Fibroblast of gingiva (primary cell): ENCODE measurements around the gene SIRPA.

Source experiments
- DNase-seq: peaks from one replicate; pipeline ENCODE4 v3.0.0-alpha.2; 2011; ENCODE audit warnings: low read depth

SIRPA gene

GRCh38 chr20:1894951-1895673, at the start of gene SIRPA:
SIRPA (plus strand) TSS chr20:1895407; CDS start chr20:1895448, 41 bp downstream.
- peak; percentile 50 for DNase-seq

- no peak for DNase-seq
Measured at GRCh38 chr20:1845701-1846100, 49.5 kb upstream of the SIRPA start.

DNA sequence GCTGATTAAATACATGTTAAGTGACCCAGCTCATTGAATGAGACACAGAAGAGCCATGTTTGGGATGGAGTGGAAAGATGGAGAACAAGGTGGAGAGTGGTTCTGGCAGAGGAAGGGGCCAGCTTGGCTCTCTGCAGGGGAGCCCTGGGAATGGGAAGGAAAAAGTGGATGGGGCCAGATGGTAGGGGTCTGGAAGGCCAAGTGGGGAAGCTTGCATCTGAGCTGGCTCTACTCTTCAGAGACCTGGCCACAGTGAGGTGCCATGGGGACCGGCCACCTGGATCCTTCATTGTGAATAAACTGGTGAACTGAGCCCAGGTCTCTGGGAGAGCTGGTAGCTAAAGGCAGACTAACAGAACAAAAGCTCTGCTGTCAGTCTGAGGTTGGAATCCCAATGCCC, 48.9 kb upstream of the SIRPA start:
- DNase-seq, result no peak

- no peak for DNase-seq
Measured at GRCh38 chr20:1846876-1847275, 48.3 kb upstream of the SIRPA start.

DNA sequence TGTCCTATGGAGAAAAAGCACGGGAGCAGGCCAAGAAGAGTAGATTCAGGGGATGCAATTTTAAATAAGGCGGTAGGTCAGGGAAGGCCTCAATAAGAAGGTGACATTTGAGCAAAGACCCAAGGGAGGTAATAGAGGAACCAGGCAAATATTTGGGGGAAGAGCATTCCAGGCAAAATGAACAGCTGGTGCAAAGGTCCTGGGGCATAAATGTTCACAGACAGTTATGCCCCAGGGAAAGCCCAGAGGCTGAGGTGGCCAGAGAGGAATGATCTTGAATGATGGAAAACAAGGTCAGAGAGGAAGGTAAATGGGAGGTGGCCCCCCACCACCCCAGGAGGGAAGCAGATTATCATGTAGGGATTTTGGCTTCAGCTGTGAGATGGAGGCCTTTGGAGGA, 47.4 kb upstream of the SIRPA start:
- no peak for DNase-seq

GRCh38 chr20:1848373-1848772, 46.8 kb upstream of the SIRPA start:
- no peak for DNase-seq

DNA sequence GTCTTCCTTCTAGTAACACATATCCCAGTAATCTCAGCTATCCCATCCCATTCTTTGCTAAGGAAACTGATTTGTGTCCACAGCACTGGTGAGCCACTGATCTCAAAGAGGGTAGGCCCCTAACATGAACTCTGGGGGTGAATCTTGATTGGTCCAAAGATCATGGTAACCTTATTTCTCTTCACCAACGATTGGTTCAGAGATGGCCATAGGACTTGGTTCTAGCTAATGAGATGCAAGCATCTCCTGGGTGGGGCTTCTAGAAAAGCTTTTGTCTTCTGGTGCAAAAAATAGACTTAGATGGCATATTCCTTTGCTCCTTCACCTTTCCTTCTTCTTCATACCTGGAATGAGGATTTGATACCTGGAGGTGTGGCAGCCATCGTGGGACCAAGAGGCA, 43.8 kb upstream of the SIRPA start:
- DNase-seq, result no peak

- DNase-seq, result no peak
Measured at GRCh38 chr20:1853473-1853872, 41.7 kb upstream of the SIRPA start.

DNA sequence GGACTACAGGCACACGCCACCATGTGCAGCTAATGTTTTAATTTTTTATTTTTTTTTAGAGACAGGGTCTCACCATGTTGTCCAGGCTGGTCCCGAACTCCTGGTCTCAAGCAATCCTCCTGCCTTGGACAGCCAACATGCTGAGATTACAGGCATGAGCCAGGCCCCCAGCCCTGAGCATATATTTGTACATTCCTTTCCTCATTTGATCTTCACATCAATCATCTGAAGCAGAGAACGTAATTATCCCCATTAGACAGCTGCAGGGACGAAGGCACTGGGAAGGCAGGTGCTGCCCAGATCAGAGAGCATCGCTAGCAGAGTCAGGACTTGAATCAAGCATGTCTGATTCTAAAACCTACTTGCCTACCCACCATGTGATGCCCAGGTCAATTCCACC, 41.0 kb upstream of the SIRPA start:
- no peak for DNase-seq

DNA sequence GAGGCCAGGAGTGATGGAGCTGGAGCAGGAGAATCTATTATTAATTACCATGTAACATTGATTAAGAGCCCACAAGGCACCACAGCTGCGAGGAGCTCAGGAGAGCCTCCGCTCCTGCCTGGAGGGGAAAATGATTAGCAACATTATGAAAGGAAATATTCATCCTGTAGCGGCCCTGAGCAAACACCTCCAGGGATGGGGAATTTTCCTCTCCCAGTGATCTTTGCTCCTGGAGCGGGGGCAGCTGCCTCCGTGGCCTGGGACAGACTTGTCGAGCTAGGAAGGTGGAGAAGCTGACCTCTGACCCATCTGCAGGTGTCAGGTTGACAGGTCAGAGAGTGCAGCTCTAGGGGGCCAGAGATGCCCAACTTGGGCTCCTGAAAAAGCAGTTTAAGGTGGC, 40.1 kb upstream of the SIRPA start:
- no peak for DNase-seq

GRCh38 chr20:1855690-1856089, 39.5 kb upstream of the SIRPA start:
- DNase-seq, result no peak

- DNase-seq, result no peak
Measured at GRCh38 chr20:1856424-1856823, 38.8 kb upstream of the SIRPA start.

GRCh38 chr20:1857466-1857865, 37.7 kb upstream of the SIRPA start:
- DNase-seq, result no peak

DNA sequence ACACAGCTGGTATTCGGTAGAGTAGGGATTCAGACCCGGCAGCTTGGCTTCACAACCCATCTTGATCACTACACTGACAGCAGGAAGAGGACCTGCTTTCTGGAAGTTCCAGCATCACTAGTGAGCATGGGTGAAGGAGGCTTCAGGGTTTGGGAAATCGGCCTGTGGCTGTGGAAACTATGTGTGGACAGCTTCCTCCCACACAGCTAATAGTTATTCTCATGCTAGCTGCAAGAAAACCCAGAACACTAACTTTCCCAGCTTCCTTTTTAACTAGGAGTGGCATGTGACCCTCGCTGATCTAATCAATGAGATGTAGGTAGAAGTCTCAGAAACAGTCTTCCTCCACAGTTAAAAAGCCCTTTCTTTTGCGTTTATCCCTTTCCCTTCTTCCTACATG, 36.3 kb upstream of the SIRPA start:
- no peak for DNase-seq

DNA sequence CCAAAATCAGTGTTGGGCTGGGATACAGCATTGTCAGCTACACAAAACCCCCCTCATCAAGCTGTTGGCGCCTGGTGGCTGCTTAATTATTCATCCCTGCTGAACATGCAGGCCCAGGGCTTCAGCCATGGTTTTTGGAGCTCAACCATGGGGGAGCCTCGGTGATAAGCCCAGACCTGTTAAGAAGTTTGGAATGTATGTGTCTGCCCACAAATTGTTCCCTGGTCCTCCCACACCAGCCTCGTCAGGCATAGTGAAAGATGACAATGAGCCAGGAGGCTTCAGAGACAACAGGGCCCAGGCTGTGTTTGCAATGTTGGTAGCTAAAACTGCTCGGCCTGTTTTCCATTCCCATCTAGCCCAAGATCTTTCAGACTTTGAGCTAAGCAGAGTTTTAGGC, 34.8 kb upstream of the SIRPA start:
- no peak for DNase-seq

GRCh38 chr20:1861347-1861976, 33.7 kb upstream of the SIRPA start:
- no peak for DNase-seq

DNA sequence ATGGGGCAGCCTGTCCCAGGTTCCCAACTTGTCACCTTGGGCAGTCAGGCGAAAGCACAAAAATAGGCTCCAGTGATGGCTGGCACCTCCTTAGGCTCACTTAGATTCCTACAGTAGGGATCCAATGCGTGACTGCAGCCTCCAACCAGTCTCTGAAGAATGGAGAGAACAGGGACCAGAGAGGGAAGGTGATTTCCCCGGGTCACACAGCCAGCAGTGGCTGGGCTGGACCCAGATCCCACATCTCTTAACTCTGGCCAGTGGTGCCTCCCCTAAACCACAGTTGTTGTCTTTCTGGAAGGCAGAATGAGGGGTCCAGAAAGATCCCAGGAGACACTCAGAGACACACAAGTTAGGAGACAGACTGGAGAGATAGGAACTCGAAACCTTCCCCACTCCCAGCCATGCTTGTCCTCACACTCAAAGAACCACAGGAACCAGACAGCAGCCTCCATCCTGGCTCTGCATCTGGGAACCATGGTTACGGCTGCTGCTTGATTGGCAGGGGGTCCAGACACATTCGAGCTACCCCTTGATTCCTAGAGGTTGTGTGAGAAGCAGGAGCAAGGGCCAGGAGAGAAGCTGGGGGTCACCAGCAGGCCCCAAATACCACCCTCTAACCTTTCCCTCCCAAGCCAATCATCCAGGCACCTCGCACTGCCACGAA, 33.1 kb upstream of the SIRPA start:
- DNase-seq, result no peak

- DNase-seq, result no peak
Measured at GRCh38 chr20:1862663-1863053, 32.5 kb upstream of the SIRPA start.

DNA sequence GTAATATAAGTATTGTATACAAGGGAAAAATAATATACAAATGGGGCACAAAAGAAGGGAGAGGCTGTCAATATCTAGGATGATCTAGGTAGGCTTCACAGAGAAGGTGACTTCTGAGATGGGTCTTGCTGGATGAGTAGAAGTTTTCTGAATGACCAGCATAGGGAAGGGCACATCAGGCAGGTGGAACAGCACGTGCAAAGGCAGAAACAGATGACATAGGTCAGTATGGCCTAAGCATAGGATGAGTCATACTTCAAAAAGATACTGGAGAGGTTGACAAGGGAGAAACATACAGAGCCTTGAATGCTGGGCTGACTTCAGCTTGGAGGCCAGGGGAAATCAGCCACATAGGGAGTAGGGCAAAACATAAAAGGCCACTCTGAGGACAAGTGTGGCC, 31.9 kb upstream of the SIRPA start:
- no peak for DNase-seq

GRCh38 chr20:1866834-1867233, 28.4 kb upstream of the SIRPA start:
- no peak for DNase-seq

- no peak for DNase-seq
Measured at GRCh38 chr20:1867495-1868260, 27.5 kb upstream of the SIRPA start.

GRCh38 chr20:1868856-1869255, 26.4 kb upstream of the SIRPA start:
- no peak for DNase-seq

- DNase-seq, result no peak
Measured at GRCh38 chr20:1870323-1870722, 24.9 kb upstream of the SIRPA start.
